Measurements from ENCODE around the gene ETS1.

DNA sequence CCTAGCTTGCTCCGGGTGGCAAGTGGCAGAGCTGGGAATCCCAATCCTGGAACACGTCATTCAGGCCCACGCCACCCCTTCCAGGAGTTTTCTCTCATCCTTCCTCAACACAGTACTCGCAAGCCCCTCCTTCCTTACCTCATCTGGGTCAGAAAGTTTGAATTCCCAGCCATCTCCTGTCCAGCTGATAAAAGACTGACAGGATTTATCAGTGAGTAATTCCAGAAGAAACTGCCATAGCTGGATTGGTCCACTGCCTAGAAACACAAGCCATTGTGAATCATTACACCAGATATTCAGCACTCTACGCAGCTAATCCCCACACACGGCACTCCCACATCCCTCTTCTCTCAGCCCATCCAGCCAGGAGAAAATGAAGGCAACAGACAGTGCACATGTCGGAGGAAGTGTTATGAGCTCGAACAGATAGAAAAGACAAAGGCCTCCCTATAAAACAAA is 124.0 kb downstream of the ETS1 start:
- TF ChIP-seq, protein P1, sequence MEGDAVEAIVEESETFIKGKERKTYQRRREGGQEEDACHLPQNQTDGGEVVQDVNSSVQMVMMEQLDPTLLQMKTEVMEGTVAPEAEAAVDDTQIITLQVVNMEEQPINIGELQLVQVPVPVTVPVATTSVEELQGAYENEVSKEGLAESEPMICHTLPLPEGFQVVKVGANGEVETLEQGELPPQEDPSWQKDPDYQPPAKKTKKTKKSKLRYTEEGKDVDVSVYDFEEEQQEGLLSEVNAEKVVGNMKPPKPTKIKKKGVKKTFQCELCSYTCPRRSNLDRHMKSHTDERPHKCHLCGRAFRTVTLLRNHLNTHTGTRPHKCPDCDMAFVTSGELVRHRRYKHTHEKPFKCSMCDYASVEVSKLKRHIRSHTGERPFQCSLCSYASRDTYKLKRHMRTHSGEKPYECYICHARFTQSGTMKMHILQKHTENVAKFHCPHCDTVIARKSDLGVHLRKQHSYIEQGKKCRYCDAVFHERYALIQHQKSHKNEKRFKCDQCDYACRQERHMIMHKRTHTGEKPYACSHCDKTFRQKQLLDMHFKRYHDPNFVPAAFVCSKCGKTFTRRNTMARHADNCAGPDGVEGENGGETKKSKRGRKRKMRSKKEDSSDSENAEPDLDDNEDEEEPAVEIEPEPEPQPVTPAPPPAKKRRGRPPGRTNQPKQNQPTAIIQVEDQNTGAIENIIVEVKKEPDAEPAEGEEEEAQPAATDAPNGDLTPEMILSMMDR (IDR thresholded peaks at IDR 0.05): no peak
- TF ChIP-seq POLR2A (IDR thresholded peaks at IDR 0.05): no peak

Data from heart left ventricle (tissue), 13 donors.